GM21381 (cell line): Measurements from ENCODE around the gene AXIN1.
A peak's percentile ranks its signal among the peaks of the same experiment; 100 is the strongest.
"Not testable (repeated sequence)": the region's sequence is repeated elsewhere in the genome, so short reads cannot be mapped to it uniquely, and the experiment has no call there.

ENCODE experiments used
- ATAC-seq: cut with Tn5 transposase; IDR thresholded peaks from one replicate; pipeline ENCODE4 v1.9.1; 2021; ENCODE audit warnings: mild to moderate bottlenecking, moderate library complexity; ENCODE audit not compliant: unreplicated experiment

AXIN1 gene

DNA sequence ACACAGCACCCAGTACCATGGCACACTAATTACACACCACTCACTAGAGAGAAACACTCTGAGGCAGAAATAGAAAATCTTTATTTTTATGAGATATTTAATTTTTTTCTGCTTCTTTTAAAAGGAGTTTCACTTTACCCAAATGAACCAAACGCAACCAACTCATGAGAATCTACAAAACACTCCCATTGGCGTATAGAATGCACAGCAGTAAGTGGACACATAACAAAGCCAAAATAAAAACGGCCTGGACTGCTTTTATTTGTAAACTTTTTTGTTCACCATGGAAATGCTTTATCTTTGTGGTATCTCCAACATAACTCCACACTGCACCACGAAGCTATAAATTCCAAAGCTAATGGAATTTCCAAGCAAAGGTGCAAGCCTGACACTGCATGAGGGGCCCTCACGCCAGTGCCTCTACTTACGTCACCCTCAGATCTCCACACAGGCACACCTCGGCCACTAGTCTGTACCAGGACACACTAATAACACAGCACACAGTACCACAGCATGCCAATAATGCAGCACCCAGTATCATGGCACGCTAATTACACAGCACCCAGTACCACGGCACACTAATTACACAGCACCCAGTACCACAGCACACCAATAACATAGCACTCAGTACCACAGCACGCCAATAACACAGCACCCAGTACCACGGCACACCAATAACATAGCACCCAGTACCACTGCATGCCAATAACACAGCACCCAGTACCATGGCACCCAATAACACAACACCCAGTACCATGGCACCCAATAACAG, 17.5 kb downstream of the AXIN1 start:
- not testable (repeated sequence) for ATAC-seq

DNA sequence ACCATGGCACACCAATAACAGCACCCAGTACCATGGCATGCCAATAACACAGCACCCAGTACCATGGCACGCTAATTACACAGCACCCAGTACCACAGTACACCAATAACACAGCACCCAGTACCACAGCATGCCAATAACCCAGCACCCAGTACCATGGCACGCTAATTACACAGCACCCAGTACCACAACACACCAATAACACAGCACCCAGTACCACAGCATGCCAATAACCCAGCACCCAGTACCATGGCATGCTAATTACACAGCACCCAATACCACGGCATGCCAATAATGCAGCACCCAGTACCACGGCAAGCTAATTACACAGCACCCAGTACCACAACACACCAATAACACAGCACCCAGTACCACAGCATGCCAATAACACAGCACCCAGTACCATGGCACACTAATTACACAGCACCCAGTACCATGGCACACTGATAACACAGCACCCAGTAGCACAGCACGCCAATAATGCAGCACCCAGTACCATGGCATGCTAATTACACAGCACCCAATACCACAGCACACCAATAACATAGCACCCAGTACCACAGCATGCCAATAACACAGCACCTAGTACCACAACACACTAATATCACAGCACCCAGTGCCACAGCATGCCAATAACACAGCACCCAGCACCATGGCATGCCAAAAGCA, 18.2 kb downstream of the AXIN1 start:
- not testable (repeated sequence) for ATAC-seq

- ATAC-seq, result no peak
These were observed 19.0 kb downstream of the AXIN1 start for GRCh38 chr16:333406-334094.

- ATAC-seq, result not testable (repeated sequence)
These were observed 21.2 kb downstream of the AXIN1 start for GRCh38 chr16:331181-331814.

- ATAC-seq, result no peak
These were observed 21.8 kb downstream of the AXIN1 start for GRCh38 chr16:330741-331140.

DNA sequence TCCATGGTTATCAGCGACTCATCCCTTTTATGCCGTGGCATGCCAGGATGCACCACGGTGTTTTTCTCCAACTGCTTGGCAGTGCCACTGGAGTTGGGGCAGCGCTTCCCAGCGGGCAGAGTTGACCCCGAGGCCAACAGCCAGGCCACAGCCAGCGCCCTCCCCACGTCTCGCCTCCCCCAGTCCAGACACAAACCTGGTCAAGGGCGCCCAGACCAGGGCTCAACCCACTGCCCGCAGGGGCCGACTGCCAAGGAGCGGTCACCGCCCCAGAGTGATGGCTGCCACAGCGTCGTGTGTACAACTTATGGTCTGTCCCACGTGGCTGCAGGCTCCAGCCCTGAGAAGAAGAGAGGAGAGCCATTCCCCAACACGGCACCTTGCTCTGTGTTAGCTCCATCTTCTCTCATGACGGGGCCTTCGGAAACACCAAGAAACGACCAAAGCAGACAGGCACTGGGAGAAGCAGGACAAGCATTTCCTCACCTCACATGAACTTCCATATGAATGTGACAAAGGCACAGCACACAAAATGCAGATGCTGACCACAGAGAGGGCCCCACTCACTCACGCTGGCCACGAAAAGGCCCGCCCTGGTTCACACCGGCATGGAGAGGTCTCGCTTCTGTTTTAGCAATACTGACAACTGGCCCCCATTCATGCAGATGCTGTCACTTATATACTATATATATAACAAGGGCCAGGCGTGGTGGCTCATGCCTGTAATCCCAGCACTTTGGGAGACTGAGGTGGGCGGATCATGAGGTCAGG, 27.0 kb downstream of the AXIN1 start:
- ATAC-seq, result no peak

GRCh38 chr16:324451-325334, 27.8 kb downstream of the AXIN1 start:
- ATAC-seq, result peak; percentile 45

- no peak for ATAC-seq
These were observed 28.4 kb downstream of the AXIN1 start for GRCh38 chr16:324201-324450.

DNA sequence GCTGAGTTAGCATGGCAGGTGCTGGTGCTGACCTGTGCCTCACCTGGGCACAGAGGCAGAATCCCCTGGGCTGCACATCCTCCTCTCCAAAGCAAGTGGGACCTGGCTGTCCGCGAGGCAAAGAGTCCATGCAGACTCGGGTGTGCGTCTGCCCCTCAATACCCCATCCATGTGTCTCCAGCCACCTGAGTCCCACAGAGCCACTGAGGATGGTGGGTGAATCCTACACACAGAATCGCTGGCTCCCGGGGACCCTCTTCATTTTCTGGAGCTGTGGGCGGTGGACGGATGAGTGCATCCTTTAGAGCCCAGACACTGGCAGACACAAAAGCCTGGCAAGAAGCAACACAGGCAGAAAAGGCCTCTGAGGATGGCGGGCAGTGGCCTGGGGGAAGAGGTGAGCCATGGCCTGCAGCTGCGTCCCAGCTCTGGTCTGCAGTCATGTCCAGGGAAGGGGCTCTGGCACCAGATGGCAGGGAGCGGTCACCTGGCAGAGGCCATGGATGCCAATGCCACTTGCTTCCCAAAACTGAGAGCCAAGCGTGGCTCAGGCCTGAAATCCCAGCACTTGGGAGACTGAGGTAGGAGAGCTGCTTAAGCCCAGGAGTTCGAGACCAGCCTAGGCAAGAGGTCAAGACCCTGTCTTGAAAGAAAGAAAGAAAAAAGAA, 29.9 kb downstream of the AXIN1 start:
- no peak for ATAC-seq

DNA sequence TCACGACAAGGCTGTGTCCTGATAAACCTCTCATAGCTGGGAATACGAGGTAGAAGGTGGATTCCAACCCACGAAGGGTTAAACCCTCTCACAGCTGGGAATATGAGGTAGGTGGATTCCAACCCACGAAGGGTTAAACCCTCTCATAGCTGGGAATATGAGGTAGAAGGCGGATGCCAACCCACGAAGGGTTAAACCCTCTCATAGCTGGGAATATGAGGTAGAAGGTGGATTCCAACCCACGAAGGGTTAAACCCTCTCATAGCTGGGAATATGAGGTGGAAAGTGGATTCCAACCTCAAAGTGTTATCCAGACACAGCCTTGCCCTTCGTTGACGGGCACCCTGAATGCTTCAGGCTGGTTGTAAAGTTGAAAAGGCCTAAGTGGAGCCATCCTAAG, 31.0 kb downstream of the AXIN1 start:
- ATAC-seq, result no peak

DNA sequence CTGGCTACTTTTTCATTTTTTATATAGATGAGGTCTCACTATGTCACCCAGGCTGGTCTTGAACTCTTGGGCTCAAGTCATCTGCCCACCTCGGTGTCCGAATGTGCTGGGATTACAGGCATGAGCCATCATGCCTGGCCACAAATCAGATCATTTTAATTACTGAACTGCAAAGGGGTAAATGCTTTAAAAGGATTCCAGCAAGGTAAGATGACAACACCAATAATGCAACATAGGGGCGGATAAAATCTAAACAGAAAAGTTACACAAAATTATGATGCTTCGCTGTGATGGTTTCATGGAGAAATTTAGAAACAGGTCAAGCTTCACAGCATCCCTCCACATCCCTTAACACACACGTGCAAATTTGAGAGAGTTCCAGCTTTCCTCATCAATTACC, 32.3 kb downstream of the AXIN1 start:
- ATAC-seq, result no peak

DNA sequence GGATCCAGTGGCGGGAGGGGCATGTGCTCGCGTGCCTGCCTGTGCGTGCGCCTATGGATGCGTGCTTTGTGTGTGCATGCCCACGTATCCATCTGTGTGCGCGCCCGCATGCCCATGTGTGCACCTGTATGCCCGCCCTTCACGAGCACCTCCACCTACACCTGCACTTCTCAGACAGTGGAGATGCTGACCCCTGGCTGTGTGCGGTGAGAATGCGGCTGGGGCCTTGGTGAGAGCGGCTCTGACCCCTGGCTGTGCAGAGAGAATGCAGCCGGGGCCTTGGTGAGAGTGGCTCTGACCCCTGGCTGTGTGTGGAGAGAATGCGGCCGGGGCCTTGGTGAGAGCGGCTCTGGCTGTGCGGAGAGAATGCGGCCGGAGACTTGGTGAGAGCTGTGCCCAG, 33.9 kb downstream of the AXIN1 start:
- ATAC-seq, result no peak

DNA sequence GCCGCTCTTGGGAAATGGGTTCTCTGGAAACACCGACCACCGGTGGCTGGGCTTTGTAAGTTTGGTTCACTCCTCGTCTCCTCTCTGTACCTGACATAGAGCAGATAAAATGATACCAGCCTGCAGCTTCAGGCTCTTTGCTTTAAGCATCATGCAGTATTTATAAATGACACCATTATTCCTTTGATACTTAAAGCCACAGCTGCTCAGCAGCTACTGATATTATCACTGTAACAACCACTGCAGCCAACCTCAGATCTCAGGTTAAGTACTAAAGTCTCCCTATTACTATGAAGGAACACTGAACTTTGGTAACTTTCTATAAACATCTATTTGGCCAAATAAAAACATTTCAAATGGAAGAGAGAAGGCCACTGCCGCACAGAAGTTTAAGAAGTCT, 34.9 kb downstream of the AXIN1 start:
- no peak for ATAC-seq

GRCh38 chr16:316741-317464, 35.6 kb downstream of the AXIN1 start:
- no peak for ATAC-seq

DNA sequence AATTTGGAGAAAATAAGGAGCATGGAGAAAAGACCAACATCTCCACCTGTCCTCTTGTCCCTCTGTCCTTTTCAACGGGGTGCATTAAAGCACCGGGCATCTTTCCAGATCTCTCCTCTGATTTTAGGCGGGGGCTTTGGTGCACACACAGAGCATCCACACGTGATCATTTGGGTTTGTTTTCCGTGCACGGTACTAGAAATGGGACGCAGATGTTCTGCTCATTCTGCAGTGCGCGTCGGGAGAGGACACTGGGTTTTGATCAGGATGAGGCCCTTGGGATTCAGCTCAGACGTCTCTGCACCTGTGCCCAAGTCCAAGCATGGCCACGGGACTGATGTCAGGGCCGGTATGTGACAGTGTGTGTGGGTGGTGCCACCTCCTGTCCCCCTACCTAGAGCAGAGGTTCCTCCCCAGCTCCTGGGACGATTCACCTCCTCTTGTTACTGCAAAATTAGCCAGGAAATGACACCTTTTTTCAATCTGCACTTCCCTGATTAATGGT, 37.7 kb downstream of the AXIN1 start:
- ATAC-seq, result no peak

DNA sequence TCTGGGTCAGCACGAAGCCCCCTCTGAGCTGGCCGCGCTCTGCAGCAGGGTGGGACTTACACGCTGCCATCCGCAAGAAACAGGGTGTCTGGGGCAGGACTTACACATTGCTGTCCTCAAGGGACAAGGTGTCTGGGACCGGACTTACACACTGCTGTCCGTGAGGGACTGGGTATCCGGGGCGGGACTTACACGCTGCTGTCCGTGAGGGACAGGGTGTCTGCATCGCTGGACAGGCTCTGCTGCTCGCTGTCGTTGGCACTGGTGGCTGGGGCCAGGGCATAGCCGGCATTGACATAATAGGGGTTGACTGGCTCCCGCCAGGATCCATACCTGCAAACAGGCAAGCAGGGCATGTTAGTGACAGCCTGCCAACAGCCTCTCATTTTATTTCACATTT, 38.2 kb downstream of the AXIN1 start:
- no peak for ATAC-seq

DNA sequence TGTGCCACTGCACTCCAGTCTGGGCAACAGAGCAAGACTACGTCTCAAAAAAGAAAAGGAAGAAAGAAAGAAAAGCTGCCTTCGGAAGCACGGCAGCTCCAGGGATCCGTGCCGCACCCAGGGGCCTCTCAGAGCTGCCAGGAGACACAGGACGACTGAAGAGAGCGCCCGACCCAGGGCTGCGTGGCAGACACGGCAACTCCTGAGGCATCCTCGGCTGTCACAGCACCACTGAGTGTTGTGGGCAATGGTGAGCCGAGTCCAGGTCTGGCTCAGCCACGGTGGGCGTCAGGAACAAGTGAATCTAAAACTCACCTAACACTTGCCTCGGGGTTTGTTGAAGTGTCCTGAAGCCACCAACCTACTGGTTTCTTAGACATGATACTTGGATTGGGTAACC, 40.8 kb downstream of the AXIN1 start:
- no peak for ATAC-seq

DNA sequence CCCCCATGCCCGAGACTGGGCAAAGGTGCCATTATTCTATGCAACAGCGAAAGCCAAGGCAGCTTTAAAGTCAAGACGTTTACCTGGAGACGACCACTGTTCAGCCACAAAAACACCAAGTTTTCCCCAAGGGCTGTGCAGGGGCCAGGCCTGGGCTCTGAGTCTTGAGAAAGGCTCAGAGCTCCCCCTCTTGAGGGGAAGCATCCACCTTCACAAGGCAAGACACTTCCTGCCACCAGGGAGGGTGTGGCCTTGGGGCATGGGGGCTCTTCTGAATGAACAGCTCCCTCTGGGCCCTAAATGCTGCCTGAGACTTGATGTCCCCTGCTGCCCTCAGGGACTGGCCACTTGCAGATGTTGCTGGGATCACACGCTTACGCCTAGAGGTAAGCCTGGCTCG, 43.0 kb downstream of the AXIN1 start:
- ATAC-seq, result no peak
